Activated CD8-positive, alpha-beta T cell treated with anti-CD3 and anti-CD28 coated beads, Interleukin-2, amount 10 ng/mL, durations not matched to agents 7 days and 5 days (primary cell): Measurements from ENCODE around the gene CEACAM4. TPM values are rescaled to one million over a fixed set of nuclear protein-coding genes. Genes with fewer than 3 reads are reported as not detected.

ENCODE experiments used
- ATAC-seq: fragments of 150-1000 bp; cut with Tn5 transposase; one replicate; pipeline ENCODE4 v1.10.0; 2021; ENCODE audit warnings: moderate library complexity
- CTCF ChIA-PET: fragments of 350-600 bp; sonication (Branson Sonifier 250); formaldehyde crosslinking; loops from one replicate; lab custom pipeline; 2021; ENCODE audit warnings: antibody characterized with exemption; lab: Charles Lee
- POLR2A ChIA-PET: fragments of 350-600 bp; sonication (Branson Sonifier 250); formaldehyde crosslinking; loops from one replicate; lab custom pipeline; 2021; ENCODE audit warnings: antibody characterized with exemption; lab: Charles Lee
- DNase-seq: peaks from one replicate; pipeline ENCODE4 v3.0.0-alpha.2; 2020
- H3K27ac Mint-ChIP-seq: one replicate; pipeline ENCODE4 v1.8.0; 2021; ENCODE audit warnings: mild to moderate bottlenecking, mixed read lengths
- H3K27me3 Mint-ChIP-seq: one replicate; pipeline ENCODE4 v1.8.0; 2021; ENCODE audit warnings: low read depth, mixed read lengths
- H3K36me3 Mint-ChIP-seq: one replicate; pipeline ENCODE4 v1.8.0; 2021; ENCODE audit warnings: low read depth, mixed read lengths
- H3K4me1 Mint-ChIP-seq: one replicate; pipeline ENCODE4 v1.8.0; 2021; ENCODE audit warnings: low read depth, mixed read lengths
- H3K4me3 Mint-ChIP-seq: one replicate; pipeline ENCODE4 v1.8.0; 2021; ENCODE audit warnings: mild to moderate bottlenecking, mixed read lengths
- H3K9me3 Mint-ChIP-seq: one replicate; pipeline ENCODE4 v1.8.0; 2022; ENCODE audit warnings: mixed read lengths; ENCODE audit not compliant: insufficient read depth
- total RNA-seq, 2 experiments: library from RNA; stranded (reverse); gene quantifications; one replicate each; pipeline ENCODE4 v1.2.3, GENCODE V29; 2021

The CEACAM4 gene
- total RNA-seq, 2 experiments from 2014 or later = not detected

DNA sequence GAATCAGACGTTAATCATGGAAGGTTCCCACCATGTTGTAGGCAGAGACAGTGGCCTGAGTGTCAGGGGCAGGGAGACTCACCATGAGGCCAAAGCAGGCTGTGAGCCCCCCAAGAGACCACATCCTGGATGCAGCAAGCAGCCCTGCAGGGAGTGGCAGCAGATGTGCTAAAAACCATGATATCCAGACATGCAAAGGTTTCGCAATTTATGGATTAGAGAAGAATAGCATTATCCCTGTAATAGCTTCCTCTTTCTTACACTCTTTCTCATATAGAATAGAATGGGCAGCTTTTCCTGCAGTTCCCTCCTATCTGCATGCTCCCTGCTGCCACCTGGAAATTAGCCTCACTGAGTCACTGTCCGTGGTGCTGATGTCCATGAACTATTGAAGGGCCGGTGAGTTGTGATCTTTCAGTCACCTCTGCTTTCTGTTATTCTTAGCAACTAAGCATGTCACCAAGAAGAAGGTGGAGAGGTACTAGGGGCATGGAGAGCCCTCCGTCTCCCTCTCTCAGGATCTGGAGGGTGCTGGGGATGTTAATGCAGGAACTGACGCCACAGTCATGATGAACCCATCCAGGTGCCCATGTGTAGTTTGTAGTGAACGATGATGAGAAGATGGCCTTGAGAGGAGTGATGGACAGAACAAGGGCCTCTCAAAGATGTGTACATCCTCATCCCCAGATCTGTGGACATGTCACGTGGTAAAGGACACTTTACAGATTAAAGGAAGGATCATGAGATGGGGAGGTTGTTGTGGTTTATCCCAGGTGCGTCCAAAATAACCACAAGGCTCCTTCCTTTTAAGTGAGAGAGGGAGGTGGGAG, 9.9 kb downstream of the CEACAM4 start:
- no peak for ATAC-seq
- Mint-ChIP-seq H3K4me3 (no peak overlapping the region), H3K27me3 (no peaks in the 10 kb centered on the region), H3K27ac (no peak overlapping the region), H3K4me1 (no peaks in the 10 kb centered on the region), H3K36me3 (no peaks in the 10 kb centered on the region), H3K9me3 (no peaks in the 10 kb centered on the region)
- POLR2A ChIA-PET = no interaction called here
- CTCF ChIA-PET = interaction anchor here (0.7 to 1.3 kb wide), 2 partner anchors 20 to 25 kb away, joined by 3 read pairs; no protein-coding TSS in a partner anchor
- DNase-seq = peak; percentile 26

GRCh38 chr19:41615207-41615606, 11.7 kb downstream of the CEACAM4 start:
- POLR2A ChIA-PET = no interaction called here
- H3K4me1 Mint-ChIP-seq = no peaks in the 10 kb centered on the region
- no peak overlapping the region for H3K27ac Mint-ChIP-seq
- H3K9me3 Mint-ChIP-seq = no peaks in the 10 kb centered on the region
- DNase-seq = no peak
- no peak overlapping the region for H3K4me3 Mint-ChIP-seq
- ATAC-seq = no peak
- CTCF ChIA-PET = interaction anchor here (1.3 kb wide), 1 partner anchor 27 kb away, joined by 3 read pairs; no protein-coding TSS in a partner anchor
- peaks cover 9% of the 10 kb centered on the region for H3K27me3 Mint-ChIP-seq
- no peaks in the 10 kb centered on the region for H3K36me3 Mint-ChIP-seq

- no peak for DNase-seq
- no peaks in the 10 kb centered on the region for H3K9me3 Mint-ChIP-seq
- ChIA-PET POLR2A (no interaction called here), CTCF (no interaction called here)
- H3K36me3 Mint-ChIP-seq = no peaks in the 10 kb centered on the region
- H3K4me3 Mint-ChIP-seq = no peak overlapping the region
- ATAC-seq = no peak
- no peaks in the 10 kb centered on the region for H3K4me1 Mint-ChIP-seq
- H3K27me3 Mint-ChIP-seq = peaks cover 24% of the 10 kb centered on the region
- H3K27ac Mint-ChIP-seq = no peak overlapping the region
Measured at GRCh38 chr19:41612483-41612882, 14.4 kb downstream of the CEACAM4 start.

GRCh38 chr19:41610789-41611188, 16.1 kb downstream of the CEACAM4 start:
- ChIA-PET POLR2A (no interaction called here), CTCF (no interaction called here)
- H3K4me3 Mint-ChIP-seq = no peak overlapping the region
- H3K36me3 Mint-ChIP-seq = no peaks in the 10 kb centered on the region
- no peak overlapping the region for H3K27ac Mint-ChIP-seq
- no peak for DNase-seq
- no peaks in the 10 kb centered on the region for H3K9me3 Mint-ChIP-seq
- peaks cover 28% of the 10 kb centered on the region for H3K27me3 Mint-ChIP-seq
- no peaks in the 10 kb centered on the region for H3K4me1 Mint-ChIP-seq
- ATAC-seq = no peak

DNA sequence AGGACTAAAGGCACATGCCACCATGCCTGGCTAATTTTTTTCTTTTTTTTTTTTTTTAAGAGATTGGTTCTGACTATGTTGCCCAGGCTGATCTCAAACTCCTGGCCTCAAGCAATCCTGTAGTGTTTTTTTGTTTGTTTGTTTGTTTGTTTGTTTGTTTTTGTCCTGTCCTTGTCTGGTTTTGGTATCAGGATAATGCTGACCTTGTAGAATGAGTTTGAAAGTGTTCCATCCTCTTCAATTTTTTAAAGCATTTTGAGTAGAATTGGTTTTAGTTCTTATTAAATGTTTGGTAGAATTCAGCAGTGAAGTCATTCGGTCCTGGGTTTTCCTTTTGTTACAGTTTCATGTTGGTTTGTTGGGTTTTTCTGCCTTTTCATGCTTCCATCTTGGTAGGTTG, 19.2 kb downstream of the CEACAM4 start:
- CTCF ChIA-PET = no interaction called here
- H3K36me3 Mint-ChIP-seq = no peaks in the 10 kb centered on the region

GRCh38 chr19:41606215-41606837, 20.5 kb downstream of the CEACAM4 start:
- CTCF ChIA-PET = interaction anchor here (1.4 to 1.5 kb wide), 2 partner anchors 9 to 10 kb away, joined by 4 read pairs; no protein-coding TSS in a partner anchor
- POLR2A ChIA-PET = no interaction called here
- Mint-ChIP-seq H3K4me3 (no peak overlapping the region), H3K27me3 (peaks cover 26% of the 10 kb centered on the region), H3K9me3 (no peaks in the 10 kb centered on the region), H3K4me1 (no peaks in the 10 kb centered on the region), H3K27ac (no peak overlapping the region), H3K36me3 (no peaks in the 10 kb centered on the region)
- no peak for ATAC-seq
- no peak for DNase-seq

More for the DNA sequence above, 19.2 kb downstream of the CEACAM4 start:
- Mint-ChIP-seq H3K4me1 (no peaks in the 10 kb centered on the region), H3K27me3 (peaks cover 28% of the 10 kb centered on the region), H3K9me3 (no peaks in the 10 kb centered on the region), H3K4me3 (no peak overlapping the region), H3K27ac (no peak overlapping the region)
- ATAC-seq = no peak
- POLR2A ChIA-PET = no interaction called here
- no peak for DNase-seq

- no peaks in the 10 kb centered on the region for H3K9me3 Mint-ChIP-seq
- CTCF ChIA-PET = interaction anchor here (1.2 to 1.7 kb wide), 4 partner anchors 9 to 149 kb away, joined by 4 to 5 read pairs (median 4); no protein-coding TSS in a partner anchor
Measured at GRCh38 chr19:41604831-41605230, 22.0 kb downstream of the CEACAM4 start.

GRCh38 chr19:41601771-41602170, 25.1 kb downstream of the CEACAM4 start:
- ATAC-seq (no peak), DNase-seq (no peak)
- Mint-ChIP-seq H3K4me1 (peaks cover 2% of the 10 kb centered on the region), H3K4me3 (no peak overlapping the region), H3K9me3 (no peaks in the 10 kb centered on the region), H3K27ac (no peak overlapping the region), H3K36me3 (no peaks in the 10 kb centered on the region), H3K27me3 (peaks cover 10% of the 10 kb centered on the region)
- ChIA-PET CTCF (interaction anchor here (1.3 to 1.6 kb wide), 2 partner anchors 40 to 153 kb away, joined by 4 to 5 read pairs; no protein-coding TSS in a partner anchor), POLR2A (no interaction called here)

More at GRCh38 chr19:41604831-41605230, 22.0 kb downstream of the CEACAM4 start:
- H3K27me3 Mint-ChIP-seq = peaks cover 17% of the 10 kb centered on the region
- no peaks in the 10 kb centered on the region for H3K4me1 Mint-ChIP-seq
- ATAC-seq (no peak), DNase-seq (no peak)
- POLR2A ChIA-PET = no interaction called here
- no peak overlapping the region for H3K4me3 Mint-ChIP-seq
- no peaks in the 10 kb centered on the region for H3K36me3 Mint-ChIP-seq
- H3K27ac Mint-ChIP-seq = no peak overlapping the region

- no peak for DNase-seq
Measured at GRCh38 chr19:41599175-41599966, 27.5 kb downstream of the CEACAM4 start.

DNA sequence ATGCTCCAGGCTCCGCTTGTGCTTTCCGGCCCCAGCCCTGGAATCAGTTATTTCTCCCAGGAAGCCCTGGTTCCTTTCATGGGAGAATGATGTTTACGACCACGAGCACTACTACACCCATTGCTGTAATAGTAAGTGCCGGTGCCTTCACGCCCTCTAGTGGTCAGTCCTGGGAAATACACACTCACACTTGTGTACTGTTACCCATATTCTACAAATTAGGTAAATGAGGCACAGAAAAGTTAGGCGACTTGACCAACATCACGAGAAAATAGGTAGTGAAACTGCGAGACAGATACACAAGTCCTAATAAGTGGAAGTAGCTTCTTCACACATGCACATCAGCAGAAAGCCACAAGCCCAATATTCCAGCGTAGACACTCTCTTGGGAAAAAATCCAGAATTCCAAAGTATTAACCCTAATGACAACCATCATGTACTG, 29.3 kb downstream of the CEACAM4 start:
- H3K27me3 Mint-ChIP-seq = peaks cover 27% of the 10 kb centered on the region
- no peaks in the 10 kb centered on the region for H3K36me3 Mint-ChIP-seq
- peak; percentile 84 for DNase-seq
- peak; percentile 84 for ATAC-seq
- H3K4me1 Mint-ChIP-seq = peaks cover 7% of the 10 kb centered on the region
- CTCF ChIA-PET = interaction anchor here (0.6 to 5.8 kb wide), 21 partner anchors 9 to 627 kb away, joined by 3 to 61 read pairs (median 4); partner anchors contain the start of genes CEACAM21 and DMAC2
- POLR2A ChIA-PET = no interaction called here
- no peak overlapping the region for H3K27ac Mint-ChIP-seq
- no peaks in the 10 kb centered on the region for H3K9me3 Mint-ChIP-seq
- no peak overlapping the region for H3K4me3 Mint-ChIP-seq

More at GRCh38 chr19:41599175-41599966, 27.5 kb downstream of the CEACAM4 start:
- ChIA-PET POLR2A (no interaction called here), CTCF (interaction anchor here (1.1 to 2.9 kb wide), 4 partner anchors 29 to 150 kb away, joined by 3 to 17 read pairs (median 4); no protein-coding TSS in a partner anchor)
- H3K4me1 Mint-ChIP-seq = peaks cover 7% of the 10 kb centered on the region
- H3K36me3 Mint-ChIP-seq = no peaks in the 10 kb centered on the region
- no peak overlapping the region for H3K27ac Mint-ChIP-seq
- no peaks in the 10 kb centered on the region for H3K9me3 Mint-ChIP-seq
- ATAC-seq = no peak
- H3K4me3 Mint-ChIP-seq = no peak overlapping the region
- H3K27me3 Mint-ChIP-seq = peaks cover 22% of the 10 kb centered on the region

- DNase-seq = no peak
- Mint-ChIP-seq H3K27me3 (peaks cover 33% of the 10 kb centered on the region), H3K4me3 (no peak overlapping the region), H3K9me3 (no peaks in the 10 kb centered on the region), H3K4me1 (peaks cover 7% of the 10 kb centered on the region), H3K36me3 (no peaks in the 10 kb centered on the region), H3K27ac (no peak overlapping the region)
- ChIA-PET POLR2A (no interaction called here), CTCF (interaction anchor here (0.8 to 5.8 kb wide), 11 partner anchors 10 to 391 kb away, joined by 3 to 61 read pairs (median 4); partner anchors contain the start of gene DMAC2)
- no peak for ATAC-seq
Measured at GRCh38 chr19:41595890-41596280, 31.0 kb downstream of the CEACAM4 start.
